Fibroblast of mammary gland (primary cell): ENCODE data around the gene CDH4.

Experiments
- DNase-seq: peaks from one replicate; pipeline ENCODE4 v3.0.0-alpha.2; 2010; ENCODE audit warnings: low read depth
- H3K4me3 ChIP-seq: 2 replicates; pipeline ENCODE4 v1.5.1; 2011; ENCODE audit warnings: low read depth, mild to moderate bottlenecking, low read length, moderate library complexity; ENCODE audit not compliant: control insufficient read depth
- TF ChIP-seq, protein P1 (sequence below): conservative IDR thresholded peaks from 2 replicates; pipeline ENCODE4 v1.5.1; 2011; ENCODE audit warnings: low read depth, low read length, inconsistent platforms; ENCODE audit not compliant: control insufficient read depth, insufficient read depth

CDH4 gene

GRCh38 chr20:61301711-61302525 lies 49.9 kb downstream of the CDH4 start:
- no peak for DNase-seq
- TF ChIP-seq, protein P1, sequence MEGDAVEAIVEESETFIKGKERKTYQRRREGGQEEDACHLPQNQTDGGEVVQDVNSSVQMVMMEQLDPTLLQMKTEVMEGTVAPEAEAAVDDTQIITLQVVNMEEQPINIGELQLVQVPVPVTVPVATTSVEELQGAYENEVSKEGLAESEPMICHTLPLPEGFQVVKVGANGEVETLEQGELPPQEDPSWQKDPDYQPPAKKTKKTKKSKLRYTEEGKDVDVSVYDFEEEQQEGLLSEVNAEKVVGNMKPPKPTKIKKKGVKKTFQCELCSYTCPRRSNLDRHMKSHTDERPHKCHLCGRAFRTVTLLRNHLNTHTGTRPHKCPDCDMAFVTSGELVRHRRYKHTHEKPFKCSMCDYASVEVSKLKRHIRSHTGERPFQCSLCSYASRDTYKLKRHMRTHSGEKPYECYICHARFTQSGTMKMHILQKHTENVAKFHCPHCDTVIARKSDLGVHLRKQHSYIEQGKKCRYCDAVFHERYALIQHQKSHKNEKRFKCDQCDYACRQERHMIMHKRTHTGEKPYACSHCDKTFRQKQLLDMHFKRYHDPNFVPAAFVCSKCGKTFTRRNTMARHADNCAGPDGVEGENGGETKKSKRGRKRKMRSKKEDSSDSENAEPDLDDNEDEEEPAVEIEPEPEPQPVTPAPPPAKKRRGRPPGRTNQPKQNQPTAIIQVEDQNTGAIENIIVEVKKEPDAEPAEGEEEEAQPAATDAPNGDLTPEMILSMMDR: no peak
- H3K4me3 ChIP-seq: no peak overlapping the region

DNA sequence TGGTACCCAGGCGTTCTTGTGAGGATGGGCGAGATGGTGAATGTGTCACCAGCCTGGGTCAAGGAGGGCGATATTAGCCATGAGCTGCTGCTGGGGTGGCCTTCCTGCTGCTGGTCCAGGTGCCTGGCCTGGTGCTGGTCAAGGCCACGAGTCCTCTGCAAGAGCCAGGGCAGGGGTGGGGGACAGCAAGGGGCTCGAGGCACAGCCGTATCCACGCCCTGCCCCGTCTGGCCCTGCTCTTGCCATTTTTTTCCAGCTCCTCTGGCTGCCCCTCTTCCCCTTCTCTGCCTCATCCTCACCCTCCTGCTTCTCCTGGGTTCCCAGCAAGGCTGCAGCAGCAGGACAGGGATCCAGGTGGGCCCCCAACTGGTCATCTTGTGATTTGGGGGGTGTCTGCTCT lies 51.2 kb downstream of the CDH4 start:
- no peak for DNase-seq
- TF ChIP-seq, protein P1: no peak
- no peak overlapping the region for H3K4me3 ChIP-seq

- no peak overlapping the region for H3K4me3 ChIP-seq
- TF ChIP-seq, protein P1: no peak
- DNase-seq: no peak
Measured at GRCh38 chr20:61303675-61304074, 51.6 kb downstream of the CDH4 start.

- TF ChIP-seq, protein P1: no peak
- no peak for DNase-seq
- no peak overlapping the region for H3K4me3 ChIP-seq
Measured at GRCh38 chr20:61304750-61305149, 52.7 kb downstream of the CDH4 start.

- TF ChIP-seq, protein P1: no peak
- DNase-seq: no peak
- H3K4me3 ChIP-seq: no peak overlapping the region
Measured at GRCh38 chr20:61306937-61307475, 54.9 kb downstream of the CDH4 start.

- H3K4me3 ChIP-seq: no peak overlapping the region
- no peak for DNase-seq
- TF ChIP-seq, protein P1: no peak
Measured at GRCh38 chr20:61307686-61308476, 55.8 kb downstream of the CDH4 start.
